Liver (tissue), 9 donors: Measurements from ENCODE around the gene PLAAT5. TPM values are rescaled to one million over a fixed set of nuclear protein-coding genes. Genes with fewer than 3 reads are reported as not detected.

Experiments used
- DNase-seq: peaks from one replicate; pipeline ENCODE4 v3.0.0-alpha.2; 2017; ENCODE audit warnings: low spot score
- H3K27ac ChIP-seq, 2 donors: one replicate each; pipeline ENCODE4 v1.7.0; 2013; ENCODE audit warnings: inconsistent platforms in 2 of 2, low read length in 2 of 2, control low read depth in 1 of 2, low read depth in 1 of 2, mild to moderate bottlenecking in 1 of 2
- H3K27me3 ChIP-seq, 4 donors: one replicate each; pipeline versions ENCODE4 v1.6.1 to v1.7.0; 2013; ENCODE audit warnings: low read length in 3 of 4, inconsistent platforms in 1 of 4, mild to moderate bottlenecking in 1 of 4, moderate library complexity in 1 of 4; ENCODE audit not compliant: control insufficient read depth in 4 of 4, insufficient read depth in 4 of 4
- H3K36me3 ChIP-seq, 4 donors: one replicate each; pipeline versions ENCODE4 v1.6.1 to v1.7.0; 2013; ENCODE audit warnings: low read length in 3 of 4, mild to moderate bottlenecking in 3 of 4, low read depth in 1 of 4, moderate library complexity in 1 of 4; ENCODE audit not compliant: control insufficient read depth in 4 of 4, insufficient read depth in 3 of 4
- H3K4me1 ChIP-seq, 4 donors: one replicate each; pipeline versions ENCODE4 v1.6.1 to v1.7.0; 2013; ENCODE audit warnings: low read length in 3 of 4, mild to moderate bottlenecking in 3 of 4, moderate library complexity in 1 of 4; ENCODE audit not compliant: control insufficient read depth in 4 of 4, insufficient read depth in 4 of 4
- H3K4me3 ChIP-seq, 3 donors: one replicate each; pipeline versions ENCODE4 v1.6.1 to v1.7.0; 2013; ENCODE audit warnings: low read length in 3 of 3, control low read depth in 1 of 3, low read depth in 1 of 3, mild to moderate bottlenecking in 1 of 3
- H3K9ac ChIP-seq, 2 donors: one replicate each; pipeline ENCODE4 v1.7.0; 2013; ENCODE audit warnings: low read length in 2 of 2, mild to moderate bottlenecking in 2 of 2, moderate library complexity in 2 of 2, control low read depth in 1 of 2, low read depth in 1 of 2
- H3K9me3 ChIP-seq, 4 donors: one replicate each; pipeline versions ENCODE4 v1.6.1 to v1.7.0; 2013; ENCODE audit warnings: low read length in 3 of 4; ENCODE audit not compliant: control insufficient read depth in 4 of 4
- EGR1 ChIP-seq, 2 donors: IDR thresholded peaks; 2 replicates each; pipeline ENCODE4 v1.6.1; 2016 to 2018; ENCODE audit warnings: antibody characterized with exemption in 2 of 2, low read depth in 2 of 2
- FOXA1 ChIP-seq: IDR thresholded peaks from 2 replicates; pipeline ENCODE4 v1.6.1; 2016; ENCODE audit warnings: antibody characterized with exemption
- FOXA2 ChIP-seq: IDR thresholded peaks from 2 replicates; pipeline ENCODE4 v1.6.1; 2016; ENCODE audit warnings: antibody characterized with exemption
- GABPA ChIP-seq, 2 donors: IDR thresholded peaks in 1 of 2; conservative IDR thresholded peaks in 1 of 2; 2 replicates each; pipeline ENCODE4 v1.6.1; 2016; ENCODE audit warnings: antibody characterized with exemption in 2 of 2, mild to moderate bottlenecking in 1 of 2, moderate library complexity in 1 of 2
- HNF4A ChIP-seq, 2 donors: conservative IDR thresholded peaks; 2 replicates each; pipeline ENCODE4 v1.6.1; 2016; ENCODE audit warnings: antibody characterized with exemption in 2 of 2, mild to moderate bottlenecking in 2 of 2
- HNF4G ChIP-seq: IDR thresholded peaks from 2 replicates; pipeline ENCODE4 v1.6.1; 2016; ENCODE audit warnings: antibody characterized with exemption
- JUND ChIP-seq, 2 donors: IDR thresholded peaks; 2 replicates each; pipeline ENCODE4 v1.6.1; 2016; ENCODE audit warnings: antibody characterized with exemption in 2 of 2
- NR2F2 ChIP-seq: IDR thresholded peaks from 2 replicates; pipeline ENCODE4 v1.6.1; 2016; ENCODE audit warnings: antibody characterized with exemption
- RAD21 ChIP-seq, 2 donors: IDR thresholded peaks; 2 replicates each; pipeline ENCODE4 v1.6.1; 2016; ENCODE audit warnings: antibody characterized with exemption in 2 of 2, mild to moderate bottlenecking in 2 of 2
- RXRA ChIP-seq, 2 donors: IDR thresholded peaks; 2 replicates each; pipeline ENCODE4 v1.6.1; 2017 to 2018; ENCODE audit warnings: antibody characterized with exemption in 2 of 2, mild to moderate bottlenecking in 1 of 2
- SP1 ChIP-seq: IDR thresholded peaks from 2 replicates; pipeline ENCODE4 v1.6.1; 2018; ENCODE audit warnings: antibody characterized with exemption, mild to moderate bottlenecking
- TAF1 ChIP-seq: conservative IDR thresholded peaks from 2 replicates; pipeline ENCODE4 v1.6.1; 2016; ENCODE audit warnings: antibody characterized with exemption, mild to moderate bottlenecking
- YY1 ChIP-seq: IDR thresholded peaks from 2 replicates; pipeline ENCODE4 v1.6.1; 2016; ENCODE audit warnings: antibody characterized with exemption, mild to moderate bottlenecking
- WGBS: extraction: QIAGEN DNeasy Blood & Tissue Kit; methylation state at CpG from one replicate; pipeline ENCODE4 v1.1.7; 2013; 5-methylcytosine and 5-hydroxymethylcytosine counted together
- polyA plus RNA-seq, 2 donors: library from polyadenylated mRNA; stranded (reverse) in 1 of 2; unstranded in 1 of 2; fragments of 200-250 nt in 1 of 2; fragments of >200 nt in 1 of 2; fragmentation: Nextera tagmentation in 1 of 2; extraction: Ambion mirVana in 1 of 2; gene quantifications; one replicate each; pipeline versions ENCODE4 v1.2.1 to v1.2.3, GENCODE V29; 2013 to 2015
- total RNA-seq, 2 donors: library from RNA; depleted of rRNA; stranded (reverse); fragments of >200 nt; gene quantifications; one replicate each; pipeline ENCODE4 v1.2.3, GENCODE V29; 2014
- TF ChIP-seq, protein P1 (sequence below): fragments of 150-350 bp; IDR thresholded peaks from 2 replicates; pipeline ENCODE4 v1.5.1; 2017; ENCODE audit warnings: improper control_type of control experiment, low read depth, low read length; ENCODE audit not compliant: missing input control
- TF ChIP-seq, protein P2 (sequence below): IDR thresholded peaks from 2 replicates; pipeline ENCODE4 v1.6.1; 2016; ENCODE audit warnings: antibody characterized with exemption, mild to moderate bottlenecking
- TF ChIP-seq, protein P3 (sequence below): IDR thresholded peaks from 2 replicates; pipeline ENCODE4 v1.6.1; 2016; ENCODE audit warnings: antibody characterized with exemption
- TF ChIP-seq, protein P4 (sequence below): IDR thresholded peaks from 2 replicates; pipeline ENCODE4 v1.6.1; 2016; ENCODE audit warnings: antibody characterized with exemption
- TF ChIP-seq, protein P5 (sequence below): IDR thresholded peaks from 2 replicates; pipeline ENCODE4 v1.6.1; 2016; ENCODE audit warnings: antibody characterized with exemption
- donor health status: healthy.
- donor health status: healthy.
- donor health status: healthy.
- donor health status: healthy.
- donor health status: healthy.

The PLAAT5 gene
- total and polyA plus RNA-seq, 4 donors = 0.03 to 1.4 TPM; not detected in 2

DNA sequence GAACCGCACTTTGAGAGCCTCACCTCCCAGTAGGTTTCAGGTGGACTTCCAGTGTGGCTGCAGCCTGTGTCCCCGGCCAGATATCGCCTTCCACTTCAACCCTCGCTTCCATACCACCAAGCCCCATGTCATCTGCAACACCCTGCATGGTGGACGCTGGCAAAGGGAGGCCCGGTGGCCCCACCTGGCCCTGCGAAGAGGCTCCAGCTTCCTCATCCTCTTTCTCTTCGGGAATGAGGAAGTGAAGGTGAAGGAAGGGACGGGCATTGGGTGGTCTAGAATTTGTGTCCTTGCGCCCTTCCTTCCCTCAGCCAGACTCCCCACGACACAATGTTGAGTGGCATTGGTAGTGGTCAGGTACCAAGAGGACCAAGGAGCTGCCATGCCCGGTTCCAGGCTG, 17.8 kb upstream of the PLAAT5 start:
- DNase-seq = no peak
- WGBS = 91% methylated on average over 12 of the region's 12 CpGs
- Histone ChIP-seq H3K9ac (no peak overlapping the region), H3K27me3 (no peaks in the 10 kb centered on the region), H3K27ac (no peak overlapping the region), H3K36me3 (no peaks in the 10 kb centered on the region), H3K9me3 (no peaks in the 10 kb centered on the region), H3K4me1 (peaks cover 16 to 48% (median 38%) of the 10 kb centered on the region in 4 donors), H3K4me3 (no peak overlapping the region)
- TF ChIP-seq RAD21 (IDR thresholded peaks at IDR 0.05) (no peak), GABPA (IDR thresholded peaks at IDR 0.05 in 1 of 2, conservative IDR thresholded peaks at IDR 0.05 in 1 of 2) (no peak), SP1 (no peak), YY1 (no peak), HNF4A (conservative IDR thresholded peaks at IDR 0.05) (no peak), FOXA1 (no peak), FOXA2 (no peak), TAF1 (no peak), RXRA (IDR thresholded peaks at IDR 0.05) (no peak), EGR1 (IDR thresholded peaks at IDR 0.05; ENCODE audit: low read depth in 2 of 2) (no peak), JUND (IDR thresholded peaks at IDR 0.05) (no peak)
- TF ChIP-seq, protein P1, sequence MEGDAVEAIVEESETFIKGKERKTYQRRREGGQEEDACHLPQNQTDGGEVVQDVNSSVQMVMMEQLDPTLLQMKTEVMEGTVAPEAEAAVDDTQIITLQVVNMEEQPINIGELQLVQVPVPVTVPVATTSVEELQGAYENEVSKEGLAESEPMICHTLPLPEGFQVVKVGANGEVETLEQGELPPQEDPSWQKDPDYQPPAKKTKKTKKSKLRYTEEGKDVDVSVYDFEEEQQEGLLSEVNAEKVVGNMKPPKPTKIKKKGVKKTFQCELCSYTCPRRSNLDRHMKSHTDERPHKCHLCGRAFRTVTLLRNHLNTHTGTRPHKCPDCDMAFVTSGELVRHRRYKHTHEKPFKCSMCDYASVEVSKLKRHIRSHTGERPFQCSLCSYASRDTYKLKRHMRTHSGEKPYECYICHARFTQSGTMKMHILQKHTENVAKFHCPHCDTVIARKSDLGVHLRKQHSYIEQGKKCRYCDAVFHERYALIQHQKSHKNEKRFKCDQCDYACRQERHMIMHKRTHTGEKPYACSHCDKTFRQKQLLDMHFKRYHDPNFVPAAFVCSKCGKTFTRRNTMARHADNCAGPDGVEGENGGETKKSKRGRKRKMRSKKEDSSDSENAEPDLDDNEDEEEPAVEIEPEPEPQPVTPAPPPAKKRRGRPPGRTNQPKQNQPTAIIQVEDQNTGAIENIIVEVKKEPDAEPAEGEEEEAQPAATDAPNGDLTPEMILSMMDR = no peak
- TF ChIP-seq, protein P2, sequence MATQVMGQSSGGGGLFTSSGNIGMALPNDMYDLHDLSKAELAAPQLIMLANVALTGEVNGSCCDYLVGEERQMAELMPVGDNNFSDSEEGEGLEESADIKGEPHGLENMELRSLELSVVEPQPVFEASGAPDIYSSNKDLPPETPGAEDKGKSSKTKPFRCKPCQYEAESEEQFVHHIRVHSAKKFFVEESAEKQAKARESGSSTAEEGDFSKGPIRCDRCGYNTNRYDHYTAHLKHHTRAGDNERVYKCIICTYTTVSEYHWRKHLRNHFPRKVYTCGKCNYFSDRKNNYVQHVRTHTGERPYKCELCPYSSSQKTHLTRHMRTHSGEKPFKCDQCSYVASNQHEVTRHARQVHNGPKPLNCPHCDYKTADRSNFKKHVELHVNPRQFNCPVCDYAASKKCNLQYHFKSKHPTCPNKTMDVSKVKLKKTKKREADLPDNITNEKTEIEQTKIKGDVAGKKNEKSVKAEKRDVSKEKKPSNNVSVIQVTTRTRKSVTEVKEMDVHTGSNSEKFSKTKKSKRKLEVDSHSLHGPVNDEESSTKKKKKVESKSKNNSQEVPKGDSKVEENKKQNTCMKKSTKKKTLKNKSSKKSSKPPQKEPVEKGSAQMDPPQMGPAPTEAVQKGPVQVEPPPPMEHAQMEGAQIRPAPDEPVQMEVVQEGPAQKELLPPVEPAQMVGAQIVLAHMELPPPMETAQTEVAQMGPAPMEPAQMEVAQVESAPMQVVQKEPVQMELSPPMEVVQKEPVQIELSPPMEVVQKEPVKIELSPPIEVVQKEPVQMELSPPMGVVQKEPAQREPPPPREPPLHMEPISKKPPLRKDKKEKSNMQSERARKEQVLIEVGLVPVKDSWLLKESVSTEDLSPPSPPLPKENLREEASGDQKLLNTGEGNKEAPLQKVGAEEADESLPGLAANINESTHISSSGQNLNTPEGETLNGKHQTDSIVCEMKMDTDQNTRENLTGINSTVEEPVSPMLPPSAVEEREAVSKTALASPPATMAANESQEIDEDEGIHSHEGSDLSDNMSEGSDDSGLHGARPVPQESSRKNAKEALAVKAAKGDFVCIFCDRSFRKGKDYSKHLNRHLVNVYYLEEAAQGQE = no peak
- TF ChIP-seq, protein P3, sequence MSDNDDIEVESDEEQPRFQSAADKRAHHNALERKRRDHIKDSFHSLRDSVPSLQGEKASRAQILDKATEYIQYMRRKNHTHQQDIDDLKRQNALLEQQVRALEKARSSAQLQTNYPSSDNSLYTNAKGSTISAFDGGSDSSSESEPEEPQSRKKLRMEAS = no peak
- TF ChIP-seq, protein P4, sequence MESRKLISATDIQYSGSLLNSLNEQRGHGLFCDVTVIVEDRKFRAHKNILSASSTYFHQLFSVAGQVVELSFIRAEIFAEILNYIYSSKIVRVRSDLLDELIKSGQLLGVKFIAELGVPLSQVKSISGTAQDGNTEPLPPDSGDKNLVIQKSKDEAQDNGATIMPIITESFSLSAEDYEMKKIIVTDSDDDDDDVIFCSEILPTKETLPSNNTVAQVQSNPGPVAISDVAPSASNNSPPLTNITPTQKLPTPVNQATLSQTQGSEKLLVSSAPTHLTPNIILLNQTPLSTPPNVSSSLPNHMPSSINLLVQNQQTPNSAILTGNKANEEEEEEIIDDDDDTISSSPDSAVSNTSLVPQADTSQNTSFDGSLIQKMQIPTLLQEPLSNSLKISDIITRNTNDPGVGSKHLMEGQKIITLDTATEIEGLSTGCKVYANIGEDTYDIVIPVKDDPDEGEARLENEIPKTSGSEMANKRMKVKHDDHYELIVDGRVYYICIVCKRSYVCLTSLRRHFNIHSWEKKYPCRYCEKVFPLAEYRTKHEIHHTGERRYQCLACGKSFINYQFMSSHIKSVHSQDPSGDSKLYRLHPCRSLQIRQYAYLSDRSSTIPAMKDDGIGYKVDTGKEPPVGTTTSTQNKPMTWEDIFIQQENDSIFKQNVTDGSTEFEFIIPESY = no peak
- TF ChIP-seq, protein P5, sequence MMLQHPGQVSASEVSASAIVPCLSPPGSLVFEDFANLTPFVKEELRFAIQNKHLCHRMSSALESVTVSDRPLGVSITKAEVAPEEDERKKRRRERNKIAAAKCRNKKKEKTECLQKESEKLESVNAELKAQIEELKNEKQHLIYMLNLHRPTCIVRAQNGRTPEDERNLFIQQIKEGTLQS = no peak

DNA sequence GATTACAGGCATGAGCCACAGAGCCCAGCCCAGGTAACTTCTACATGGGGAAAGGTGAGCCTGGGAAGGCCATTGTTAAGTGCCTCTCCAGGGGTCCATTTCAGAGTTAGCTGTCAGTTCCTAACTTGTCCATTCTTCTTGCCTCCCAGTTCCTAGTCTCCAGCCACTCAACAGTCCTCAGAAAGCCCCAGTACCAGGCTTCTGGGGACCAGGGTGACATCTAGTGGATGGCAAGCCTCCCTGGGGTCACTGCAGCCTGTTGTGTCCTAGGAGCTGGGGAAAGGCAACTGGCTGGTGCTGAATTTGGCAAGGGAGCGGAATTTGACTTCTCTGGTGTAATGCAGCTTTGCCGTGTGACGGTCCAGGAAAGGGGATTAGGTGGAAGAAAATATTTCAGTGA, 17.0 kb upstream of the PLAAT5 start:
- Histone ChIP-seq H3K27ac (no peak overlapping the region), H3K36me3 (no peaks in the 10 kb centered on the region), H3K4me3 (no peak overlapping the region), H3K9ac (no peak overlapping the region), H3K4me1 (peaks cover 16 to 54% (median 43%) of the 10 kb centered on the region in 4 donors), H3K27me3 (no peaks in the 10 kb centered on the region), H3K9me3 (no peaks in the 10 kb centered on the region)
- DNase-seq = peak; percentile 43
- 40% methylated on average over 3 of the region's 3 CpGs for WGBS
- TF ChIP-seq, protein P1 = peak; percentile 63
- peak; percentile 37 for TF ChIP-seq HNF4G
- no peak for TF ChIP-seq GABPA (IDR thresholded peaks at IDR 0.05 in 1 of 2, conservative IDR thresholded peaks at IDR 0.05 in 1 of 2)
- TF ChIP-seq JUND (IDR thresholded peaks at IDR 0.05) = peak in 1 of 2 donors; percentile 31
- peak; percentile 56 to 77 for TF ChIP-seq HNF4A (conservative IDR thresholded peaks at IDR 0.05)
- TF ChIP-seq FOXA2 = no peak
- TF ChIP-seq EGR1 (IDR thresholded peaks at IDR 0.05; ENCODE audit: low read depth in 2 of 2) = no peak
- TF ChIP-seq, protein P4 = no peak
- TF ChIP-seq, protein P3 = no peak
- TF ChIP-seq RAD21 (IDR thresholded peaks at IDR 0.05) = peak; percentile 89 to 92
- no peak for TF ChIP-seq NR2F2
